ENCODE data around the gene LGMN. TPM values are rescaled to one million over a fixed set of nuclear protein-coding genes. Genes with fewer than 3 reads are reported as not detected.
"Not testable (repeated sequence)": the region's sequence is repeated elsewhere in the genome, so short reads cannot be mapped to it uniquely, and the experiment has no call there.

Gene LGMN
- total and polyA plus RNA-seq, 12 donors = 82.2 to 211 (median 103) TPM

DNA sequence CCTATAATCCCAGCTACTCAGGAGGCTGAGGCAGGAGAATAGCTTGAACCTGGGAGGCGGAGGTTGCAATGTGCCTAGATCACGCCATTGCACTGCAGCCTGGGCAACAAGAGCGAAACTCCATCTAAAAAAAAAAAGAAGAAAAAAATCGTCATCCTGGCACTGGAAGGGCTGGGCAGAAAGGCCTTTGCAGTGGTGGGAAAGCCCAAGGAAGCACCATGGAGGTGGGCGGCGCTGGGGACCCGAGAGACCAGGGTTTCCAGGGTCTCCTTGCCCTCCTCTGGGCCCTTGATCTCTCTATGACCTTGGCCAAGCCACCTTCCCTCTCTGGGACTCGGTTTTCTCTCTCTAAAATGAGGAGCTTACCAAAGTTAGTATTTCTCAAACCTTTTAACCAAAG is 65.4 kb downstream of the LGMN start:
- peaks cover 4 to 26% (median 12%) of the 10 kb centered on the region in 9 donors for H3K4me1 ChIP-seq
- no peaks in the 10 kb centered on the region for H3K27me3 ChIP-seq
- TF ChIP-seq, protein P1, sequence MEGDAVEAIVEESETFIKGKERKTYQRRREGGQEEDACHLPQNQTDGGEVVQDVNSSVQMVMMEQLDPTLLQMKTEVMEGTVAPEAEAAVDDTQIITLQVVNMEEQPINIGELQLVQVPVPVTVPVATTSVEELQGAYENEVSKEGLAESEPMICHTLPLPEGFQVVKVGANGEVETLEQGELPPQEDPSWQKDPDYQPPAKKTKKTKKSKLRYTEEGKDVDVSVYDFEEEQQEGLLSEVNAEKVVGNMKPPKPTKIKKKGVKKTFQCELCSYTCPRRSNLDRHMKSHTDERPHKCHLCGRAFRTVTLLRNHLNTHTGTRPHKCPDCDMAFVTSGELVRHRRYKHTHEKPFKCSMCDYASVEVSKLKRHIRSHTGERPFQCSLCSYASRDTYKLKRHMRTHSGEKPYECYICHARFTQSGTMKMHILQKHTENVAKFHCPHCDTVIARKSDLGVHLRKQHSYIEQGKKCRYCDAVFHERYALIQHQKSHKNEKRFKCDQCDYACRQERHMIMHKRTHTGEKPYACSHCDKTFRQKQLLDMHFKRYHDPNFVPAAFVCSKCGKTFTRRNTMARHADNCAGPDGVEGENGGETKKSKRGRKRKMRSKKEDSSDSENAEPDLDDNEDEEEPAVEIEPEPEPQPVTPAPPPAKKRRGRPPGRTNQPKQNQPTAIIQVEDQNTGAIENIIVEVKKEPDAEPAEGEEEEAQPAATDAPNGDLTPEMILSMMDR (IDR thresholded peaks at IDR 0.05) = no peak
- no peak overlapping the region for H3K4me3 ChIP-seq
- 96% methylated on average over 8 of the region's 8 CpGs for WGBS, 2 donors
- intact Hi-C loops (cut with DNase I) = loop anchor here in 8 of 10 donors (5.0 to 10.0 kb wide), 8 partner anchors 81 to 558 kb away; partner anchors contain the start of genes CPSF2 (in 1 of the 8) and NDUFB1 (in 1 of the 8)
- peaks cover 0 to 10% (median 0%) of the 10 kb centered on the region in 11 donors for H3K9me3 ChIP-seq
- H3K36me3 ChIP-seq = peaks cover 0 to 96% (median 12%) of the 10 kb centered on the region in 9 donors
- ATAC-seq (no peak), DNase-seq (no peak)
- no peak overlapping the region for H3K27ac ChIP-seq

DNA sequence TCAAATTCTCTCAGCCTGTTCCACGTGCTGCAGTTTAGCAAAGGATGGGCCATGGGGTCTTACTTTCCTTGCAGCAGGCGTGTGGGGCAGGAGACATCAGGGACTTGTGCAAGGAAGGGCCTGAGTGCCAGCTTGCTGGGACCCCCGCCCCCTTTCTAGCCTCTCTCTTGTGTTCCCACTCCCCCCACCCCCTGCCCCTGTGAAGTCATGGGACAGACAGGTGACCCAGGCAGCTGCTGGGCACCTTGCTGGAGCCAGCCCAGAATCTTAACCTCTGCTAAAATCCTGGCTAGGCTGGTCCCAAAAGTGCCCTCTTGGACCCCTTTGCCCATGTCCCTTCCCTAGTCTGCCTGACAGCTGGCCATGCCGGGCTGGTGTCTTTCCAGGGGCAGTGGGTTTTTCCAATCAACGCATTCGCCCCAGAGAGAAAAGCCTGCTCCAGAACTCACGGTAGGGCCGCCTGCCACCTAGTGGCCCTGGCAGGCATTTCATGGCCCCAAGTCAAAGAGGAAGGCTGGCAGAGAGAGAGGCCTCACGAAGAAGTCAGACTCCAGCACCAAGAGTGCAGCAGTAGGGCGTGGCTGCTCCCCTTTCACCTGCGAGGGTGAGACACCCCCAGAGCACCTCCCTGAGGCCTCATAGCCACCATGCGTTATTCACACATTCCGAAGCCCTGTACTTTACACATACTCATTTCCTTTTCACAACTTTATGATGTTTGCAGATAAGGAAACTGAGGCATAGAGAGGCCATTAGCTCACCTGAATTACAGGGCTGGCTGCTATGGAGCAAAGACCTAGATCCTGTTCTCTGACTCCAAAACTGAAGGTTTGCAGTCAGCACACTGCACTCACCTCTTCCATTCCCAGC is 67.4 kb downstream of the LGMN start:
- Histone ChIP-seq H3K9me3 (peaks cover 0 to 10% (median 0%) of the 10 kb centered on the region in 11 donors), H3K4me1 (peaks cover 0 to 28% (median 5%) of the 10 kb centered on the region in 9 donors), H3K36me3 (peaks cover 0 to 97% (median 11%) of the 10 kb centered on the region in 9 donors), H3K4me3 (no peak overlapping the region), H3K27ac (peak overlapping the region in 1 of 10 donors; percentile 2), H3K27me3 (no peaks in the 10 kb centered on the region)
- DNase-seq = peak; percentile 64 to 77
- intact Hi-C loops (cut with DNase I) = loop anchor here in 8 of 10 donors (5.0 to 10.0 kb wide), 8 partner anchors 79 to 556 kb away; partner anchors contain the start of genes CPSF2 (in 1 of the 8) and NDUFB1 (in 1 of the 8)
- TF ChIP-seq, protein P1 (IDR thresholded peaks at IDR 0.05) = peak; percentile 85 to 94 (median 92)
- ATAC-seq = peak; percentile 40 to 72 (median 61)
- 35 to 36% methylated on average over 13 of the region's 13 CpGs for WGBS, 2 donors

- H3K27me3 ChIP-seq, DNase-seq, H3K27ac ChIP-seq, ATAC-seq, H3K4me3 ChIP-seq: not testable (repeated sequence)
- Histone ChIP-seq H3K9me3 (peaks cover 0 to 10% (median 0%) of the 10 kb centered on the region in 11 donors), H3K36me3 (peaks cover 0 to 95% (median 7%) of the 10 kb centered on the region in 9 donors), H3K4me1 (peaks cover 0 to 35% (median 5%) of the 10 kb centered on the region in 9 donors)
- WGBS, 2 donors = 83 to 93% methylated on average over 3 to 4 of the region's 4 CpGs
- intact Hi-C loops (cut with DNase I) = loop anchor here in 8 of 10 donors (5.0 to 10.0 kb wide), 8 partner anchors 78 to 556 kb away; partner anchors contain the start of genes CPSF2 (in 1 of the 8) and NDUFB1 (in 1 of the 8)
Observed at GRCh38 chr14:92680330-92680729, 68.1 kb downstream of the LGMN start.

DNA sequence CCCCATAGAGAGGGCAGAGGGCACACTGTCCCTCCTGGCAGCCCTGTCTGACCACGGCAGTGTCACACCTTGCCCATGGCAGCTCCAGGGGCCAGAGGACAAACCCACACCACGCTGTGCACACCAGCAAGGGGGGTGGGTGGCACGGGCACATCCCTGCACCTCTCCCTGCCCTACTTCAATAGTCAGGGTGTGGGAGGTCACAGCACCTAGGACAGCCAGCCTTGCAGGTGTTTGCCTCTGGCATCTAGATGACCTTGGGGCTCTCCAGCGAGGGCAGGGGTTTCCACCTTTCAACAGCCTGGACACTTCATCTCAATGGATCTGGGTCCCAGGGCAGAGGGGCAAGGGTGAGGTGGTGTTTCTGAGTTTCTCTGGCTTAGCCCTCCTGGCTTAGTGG is 69.2 kb downstream of the LGMN start:
- H3K4me1 ChIP-seq = peaks cover 0 to 42% (median 5%) of the 10 kb centered on the region in 9 donors
- 88 to 92% methylated on average over 4 of the region's 4 CpGs for WGBS, 2 donors
- no peak for DNase-seq
- H3K9me3 ChIP-seq = peaks cover 0 to 10% (median 0%) of the 10 kb centered on the region in 11 donors
- peak in 1 of 8 donors; percentile 19 for ATAC-seq
- TF ChIP-seq, protein P1 (IDR thresholded peaks at IDR 0.05) = no peak
- H3K27ac ChIP-seq = peak overlapping the region in 1 of 10 donors; percentile 20
- peaks cover 0 to 88% (median 7%) of the 10 kb centered on the region in 9 donors for H3K36me3 ChIP-seq
- no peaks in the 10 kb centered on the region for H3K27me3 ChIP-seq
- no peak overlapping the region for H3K4me3 ChIP-seq
- intact Hi-C loops (cut with DNase I) = loop anchor here in 5 of 10 donors (5.0 to 10.0 kb wide), 5 partner anchors 184 to 554 kb away; partner anchors contain the start of genes CPSF2 (in 1 of the 5) and NDUFB1 (in 1 of the 5)

Measured in heart right ventricle (tissue), 16 donors.